Fibroblast of gingiva (primary cell): ENCODE data around the gene SMCO4.

Source experiments
- DNase-seq: peaks from one replicate; pipeline ENCODE4 v3.0.0-alpha.2; 2011; ENCODE audit warnings: low read depth

Gene SMCO4

GRCh38 chr11:93504110-93505095, 38.8 kb downstream of the SMCO4 start:
- no peak for DNase-seq

GRCh38 chr11:93501856-93502255, 41.3 kb downstream of the SMCO4 start:
- DNase-seq: no peak

DNA sequence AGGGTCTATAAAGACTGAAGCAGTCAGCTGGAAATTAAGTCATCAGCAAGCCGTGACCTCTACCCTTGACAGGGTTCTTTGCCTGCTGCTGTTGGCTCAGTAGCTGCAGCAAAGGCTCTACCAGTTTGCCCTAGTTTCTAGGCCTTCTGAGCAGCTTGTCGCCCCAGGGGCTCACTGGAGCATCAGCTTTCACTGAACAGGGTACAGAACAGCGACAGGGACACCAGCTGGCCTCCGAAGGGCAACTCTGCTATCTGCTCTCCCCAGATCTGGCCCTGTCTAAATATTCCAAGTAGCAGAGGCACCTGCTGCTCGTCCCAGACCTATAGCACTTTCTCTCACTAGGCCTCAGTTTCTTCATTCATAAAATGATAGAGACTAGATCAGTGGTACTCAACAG, 42.4 kb downstream of the SMCO4 start:
- no peak for DNase-seq

DNA sequence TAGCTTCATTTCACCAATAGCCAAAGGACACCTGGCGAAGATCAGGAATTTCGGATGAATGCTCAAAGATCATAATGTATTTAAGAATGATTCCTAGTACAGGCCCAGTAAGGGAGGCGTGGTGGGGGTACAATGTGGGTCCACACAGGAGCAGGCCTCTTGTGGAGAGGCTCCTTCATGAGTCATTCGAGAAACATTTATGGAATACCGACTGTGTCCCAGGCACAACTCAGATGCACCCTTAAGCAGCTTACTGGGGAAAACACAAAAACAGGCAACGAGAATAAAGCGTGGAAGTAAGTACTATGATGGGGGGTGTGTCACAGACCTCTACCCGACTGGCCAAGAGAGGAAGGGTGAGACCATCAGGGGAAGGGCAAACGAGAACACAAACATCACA, 44.5 kb downstream of the SMCO4 start:
- DNase-seq: no peak

DNA sequence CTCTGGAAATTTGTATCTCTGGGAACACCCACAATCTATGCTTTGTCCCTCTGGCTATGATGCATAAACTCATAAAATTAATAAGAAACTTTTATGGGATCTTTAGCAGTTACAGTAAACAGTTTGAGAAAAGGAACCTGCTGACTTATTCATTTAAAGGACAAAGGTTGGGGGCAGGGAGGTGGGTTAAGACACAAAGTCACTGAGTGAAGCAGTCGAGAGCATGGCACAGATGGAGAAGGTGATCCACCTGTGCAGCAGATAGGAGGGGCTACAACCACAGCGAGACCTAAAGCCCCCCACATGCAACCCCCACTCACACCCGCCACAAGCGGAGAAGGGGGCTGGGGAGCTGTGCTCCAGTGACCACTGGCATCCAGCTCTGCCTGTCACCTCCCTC, 45.0 kb downstream of the SMCO4 start:
- no peak for DNase-seq

GRCh38 chr11:93497596-93497995, 45.6 kb downstream of the SMCO4 start:
- DNase-seq: no peak

- peak; percentile 14 for DNase-seq
These were observed 48.8 kb downstream of the SMCO4 start for GRCh38 chr11:93494357-93494756.

DNA sequence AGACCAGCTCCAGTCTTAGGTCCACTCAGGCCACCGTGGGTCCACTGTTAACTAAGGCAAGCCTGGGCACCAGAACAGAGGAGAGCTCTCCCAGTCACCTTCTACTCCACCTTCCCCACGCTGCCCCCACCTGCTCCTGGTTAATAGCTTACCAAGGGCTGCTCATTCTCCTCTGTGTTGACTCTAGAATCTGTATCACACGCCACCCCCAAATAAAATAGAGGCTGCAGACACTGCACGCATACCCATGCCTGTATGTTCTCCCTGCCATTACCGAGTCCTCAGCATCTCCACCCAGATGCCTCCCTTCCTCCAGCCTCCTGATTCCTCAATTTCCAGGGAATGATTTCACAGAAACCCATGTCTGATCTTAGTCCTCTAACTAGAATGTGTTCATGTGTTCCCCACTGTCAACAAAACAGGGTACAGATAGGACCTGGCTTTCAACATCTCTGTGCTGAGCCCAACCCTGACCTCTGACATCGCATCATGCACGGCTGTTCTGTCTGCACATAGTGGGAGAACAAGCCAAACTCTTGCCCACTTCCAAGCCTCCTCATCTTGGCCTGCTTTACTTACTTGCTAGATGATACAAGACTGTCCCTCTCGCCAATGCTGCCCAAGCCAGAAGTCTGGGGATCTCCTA, 49.8 kb downstream of the SMCO4 start:
- no peak for DNase-seq

DNA sequence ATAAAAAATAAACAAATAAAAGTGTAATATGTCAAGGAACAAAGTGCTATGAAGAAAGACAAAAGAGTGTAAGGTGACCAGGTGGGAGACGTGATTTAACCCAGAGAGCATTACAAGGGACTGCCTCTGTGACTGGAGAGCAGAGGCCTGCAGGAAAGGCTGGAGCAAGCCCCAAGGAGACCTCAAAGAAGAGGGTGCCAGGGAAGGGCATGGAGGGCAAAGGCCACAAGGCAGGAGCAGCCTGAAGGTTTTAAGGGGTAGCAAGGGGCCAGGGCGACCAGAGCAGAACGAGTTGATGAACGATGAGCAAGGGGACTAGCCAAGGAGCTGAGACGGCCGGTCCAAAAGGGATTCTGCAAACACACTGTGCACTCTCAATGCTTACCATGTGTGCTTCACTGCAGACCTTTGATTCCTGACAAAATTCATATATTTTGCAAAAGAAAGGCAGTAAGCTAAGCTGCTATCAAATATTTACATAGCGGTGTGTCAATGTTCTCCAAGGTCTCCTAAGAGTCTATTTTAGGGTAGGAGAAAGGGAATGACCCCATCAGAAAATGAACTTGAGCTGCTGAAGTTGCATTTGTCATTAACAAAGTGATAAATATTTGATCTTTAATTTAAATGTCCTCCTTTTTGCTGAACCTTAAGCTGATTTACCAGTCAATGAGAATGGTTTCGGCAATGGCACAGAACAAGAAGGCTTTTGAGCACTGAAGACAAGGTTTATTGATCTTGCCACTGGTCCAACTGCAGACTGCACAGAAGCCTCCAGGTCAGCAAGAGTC, 50.5 kb downstream of the SMCO4 start:
- no peak for DNase-seq

DNA sequence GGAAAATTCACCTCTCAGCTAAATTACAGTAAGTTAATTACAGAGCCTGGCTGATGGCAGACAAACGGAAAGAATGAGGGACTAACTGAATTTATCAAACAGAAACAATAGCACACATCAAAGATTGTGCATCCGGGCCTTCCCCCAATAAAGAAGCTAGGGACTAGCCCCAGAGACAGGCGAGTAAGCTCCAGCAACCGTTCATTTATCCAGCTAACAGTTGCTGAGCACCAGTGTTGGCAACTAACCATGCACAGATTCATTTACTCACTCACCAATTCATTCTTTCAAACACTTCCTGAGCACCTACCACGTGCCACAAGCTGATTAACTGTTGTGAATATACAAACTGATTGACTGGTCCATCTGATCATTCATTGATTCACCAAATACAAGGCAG, 51.2 kb downstream of the SMCO4 start:
- DNase-seq: no peak

DNA sequence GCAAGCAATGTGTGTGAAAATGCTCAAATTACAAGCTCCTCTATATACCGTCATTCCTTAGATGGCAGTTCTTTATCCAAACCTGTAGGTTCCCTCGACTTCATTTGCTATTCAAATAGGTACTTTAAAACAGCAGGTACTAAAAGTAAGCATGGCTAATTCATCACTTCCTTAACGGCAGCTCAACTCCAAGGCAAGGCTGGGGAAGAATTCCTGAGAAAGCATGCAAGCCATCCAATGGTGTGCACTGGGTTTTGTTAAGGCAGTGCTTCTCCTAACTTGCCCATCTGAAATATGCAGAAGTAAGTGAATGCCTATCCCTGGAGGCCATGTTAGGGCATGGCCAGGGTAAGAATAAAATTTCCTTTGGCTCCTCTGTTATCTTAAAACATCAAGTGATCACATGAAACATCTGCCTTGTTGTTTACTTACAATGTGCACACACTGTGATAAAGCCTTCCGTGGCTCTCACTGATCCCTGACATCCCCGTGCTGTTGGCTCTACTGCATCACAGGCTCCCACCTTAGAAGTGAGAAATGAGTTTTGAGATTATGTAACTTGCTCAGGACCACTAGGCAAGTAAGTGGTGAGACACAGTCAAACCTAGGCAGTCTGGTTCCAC, 52.1 kb downstream of the SMCO4 start:
- DNase-seq: no peak

DNA sequence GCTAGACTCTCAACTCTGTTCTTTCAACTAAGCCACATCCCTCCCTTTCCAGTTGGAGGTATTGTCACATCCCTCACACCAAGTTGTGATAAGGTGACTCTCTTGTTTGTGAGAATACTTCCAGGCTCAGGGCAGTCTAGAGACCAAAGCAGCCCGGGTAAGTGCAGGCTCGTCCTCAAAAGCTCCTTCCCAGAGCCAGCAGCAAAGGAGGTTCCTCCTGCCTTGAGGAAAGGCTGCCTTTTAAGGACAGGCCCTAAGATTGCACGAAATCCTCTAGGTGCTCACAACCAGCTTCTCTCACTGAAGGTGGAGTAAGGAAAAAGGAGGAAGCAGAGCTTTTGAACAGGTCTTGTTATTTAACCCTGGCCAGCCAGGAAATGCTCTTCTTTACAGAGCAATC, 53.4 kb downstream of the SMCO4 start:
- DNase-seq: no peak

DNA sequence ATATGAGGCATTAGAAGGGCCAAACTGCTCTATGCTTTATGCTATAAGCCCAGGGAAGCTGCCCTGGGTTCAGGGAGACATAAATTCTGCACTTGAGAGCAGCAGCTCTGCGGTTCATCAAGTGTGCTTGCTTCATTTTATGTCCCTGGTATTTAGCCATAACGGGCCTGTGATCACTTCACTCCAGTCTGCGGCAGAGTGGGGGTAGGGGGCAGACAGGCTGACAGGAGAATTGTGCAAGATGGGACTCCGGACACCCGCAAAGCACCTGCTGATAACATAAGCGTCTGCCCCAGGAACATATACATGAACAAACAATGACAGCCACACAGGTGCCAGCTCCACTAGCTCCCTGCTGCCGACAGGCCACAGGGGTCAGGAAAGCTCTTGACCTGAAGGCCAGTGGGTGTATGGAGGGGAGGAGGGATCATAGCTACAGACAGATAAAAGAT, 56.1 kb downstream of the SMCO4 start:
- no peak for DNase-seq

GRCh38 chr11:93485983-93486382, 57.2 kb downstream of the SMCO4 start:
- no peak for DNase-seq

GRCh38 chr11:93484716-93485115, 58.5 kb downstream of the SMCO4 start:
- peak; percentile 83 for DNase-seq

DNA sequence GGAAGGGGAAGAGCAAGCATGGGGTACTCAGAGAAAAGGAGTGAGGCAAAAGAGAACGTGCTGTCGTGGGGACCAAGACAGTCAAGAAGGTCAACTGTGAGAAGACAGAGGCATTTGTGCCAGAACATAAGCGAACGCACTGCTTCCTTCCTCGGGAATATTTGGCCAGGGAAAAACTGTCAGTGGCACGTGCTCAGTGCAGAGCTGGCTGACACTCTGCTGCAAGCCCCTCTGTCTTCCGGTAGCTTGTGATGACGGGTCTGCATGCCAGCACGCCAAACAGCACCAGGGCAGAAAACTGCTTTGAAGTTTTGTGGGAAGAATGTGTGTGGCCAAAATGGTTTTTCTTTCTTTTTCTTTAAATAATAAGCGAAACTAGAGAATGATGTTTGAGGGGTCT, 60.6 kb downstream of the SMCO4 start:
- no peak for DNase-seq

DNA sequence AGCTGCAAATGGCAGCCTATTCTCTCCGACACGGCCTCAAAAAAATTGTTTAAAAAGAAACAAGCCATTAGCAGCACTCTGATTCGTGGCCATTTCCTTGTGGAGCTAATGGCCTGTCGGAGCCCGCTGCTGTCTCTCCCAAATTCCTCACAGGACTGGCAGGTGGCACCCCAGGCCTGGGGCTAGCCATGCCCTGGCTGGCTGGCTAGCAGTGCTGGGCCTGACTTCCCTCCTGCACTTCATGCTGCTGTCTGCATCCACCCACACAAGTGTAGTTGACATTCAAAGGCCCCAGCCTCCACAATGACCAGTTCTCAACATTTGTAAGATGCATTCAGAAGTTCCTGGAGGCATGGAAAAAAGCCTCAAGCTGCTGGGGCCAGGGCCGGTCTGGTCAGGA, 61.5 kb downstream of the SMCO4 start:
- DNase-seq: no peak

GRCh38 chr11:93481279-93481678, 61.9 kb downstream of the SMCO4 start:
- DNase-seq: no peak

DNA sequence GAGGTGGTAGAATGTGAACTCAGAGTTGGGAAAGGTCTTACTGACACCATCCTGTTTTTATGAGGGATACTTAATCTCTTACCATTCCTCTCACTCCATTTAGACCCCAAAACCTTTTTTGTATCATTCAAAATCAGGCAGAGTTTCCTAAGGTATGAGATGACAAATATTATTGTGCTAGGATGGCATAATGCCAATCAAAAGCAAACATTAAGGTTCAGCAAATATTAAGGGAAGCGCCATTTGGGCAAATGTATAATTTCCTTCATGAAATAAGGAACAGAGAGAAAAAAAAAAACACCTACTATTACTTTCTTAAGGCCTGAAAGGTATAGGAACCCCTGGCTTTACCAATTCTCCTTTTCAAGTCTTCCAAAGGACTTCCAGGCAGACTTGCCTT, 62.4 kb downstream of the SMCO4 start:
- no peak for DNase-seq

- no peak for DNase-seq
These were observed 62.9 kb downstream of the SMCO4 start for GRCh38 chr11:93480256-93480655.

DNA sequence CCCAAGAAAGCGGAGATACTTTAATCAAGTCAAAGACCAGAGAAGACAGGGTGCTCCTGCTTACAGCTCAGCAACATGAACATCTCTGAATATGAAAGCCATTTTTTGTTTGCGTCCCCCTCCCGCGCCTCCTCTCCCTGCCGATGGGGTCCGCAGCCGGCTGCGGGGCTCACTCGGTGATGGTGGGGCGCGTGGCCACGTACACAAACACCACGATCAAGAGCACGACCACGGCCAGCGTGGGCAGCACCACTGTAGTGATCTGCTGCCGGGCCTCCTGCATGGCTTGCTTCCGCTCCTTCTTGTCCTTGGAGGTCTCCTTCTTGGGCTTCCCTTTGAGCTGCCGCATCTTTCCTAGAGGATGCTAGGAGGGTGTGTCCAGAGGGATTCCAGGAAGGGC, 64.3 kb downstream of the SMCO4 start:
- no peak for DNase-seq

- DNase-seq: peak; percentile 21
These were observed 65.4 kb downstream of the SMCO4 start for GRCh38 chr11:93477684-93478234.
